Transverse colon (tissue), 4 donors: ENCODE results near the gene TOX2.

Experiments
- CTCF ChIP-seq, 5 experiments: fragments of 200-600 bp in 3 of 5; fragments of 450-650 bp in 2 of 5; sonication (generic) in 3 of 5; IDR thresholded peaks; 1 replicate in 2 of 5; 2 replicates in 3 of 5; pipeline ENCODE4 v1.5.1; 2016 to 2017; ENCODE audit warnings: antibody characterized with exemption in 5 of 5, inconsistent platforms in 3 of 5, mild to moderate bottlenecking in 2 of 5, moderate library complexity in 1 of 5
- POLR2AphosphoS5 ChIP-seq, 3 donors: sonication (generic); formaldehyde crosslinking; IDR thresholded peaks; one replicate each; pipeline ENCODE4 v1.6.1; 2016; ENCODE audit warnings: antibody characterized with exemption in 3 of 3

DNA sequence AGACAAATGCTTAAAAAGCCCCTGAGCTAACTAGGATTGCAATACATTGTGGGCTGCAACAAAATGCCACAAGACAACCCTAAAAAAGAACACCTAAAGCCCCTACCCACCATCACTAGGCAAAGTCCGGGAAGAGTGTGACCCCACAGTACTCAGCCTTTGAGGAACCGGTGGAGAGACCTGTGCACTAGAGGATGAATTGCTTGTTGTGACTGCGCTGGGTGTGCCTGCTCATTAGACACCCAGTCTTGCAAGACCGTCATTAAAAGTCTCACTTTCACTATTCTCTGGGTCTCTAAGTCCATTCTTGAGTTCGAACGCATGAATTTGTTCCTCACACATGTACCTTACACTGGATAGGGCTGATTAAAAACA is 183.6 kb downstream of the TOX2 start:
- TF ChIP-seq CTCF (IDR thresholded peaks at IDR 0.05) (no peak), POLR2AphosphoS5 (IDR thresholded peaks at IDR 0.05) (no peak)
